Middle frontal gyrus (tissue), 1 donor: Measurements from ENCODE around the gene VPS13C.

ENCODE experiments used
- DNase-seq: peaks from one replicate; pipeline ENCODE4 v3.0.0-alpha.2; 2015; ENCODE audit warnings: low spot score; ENCODE audit errors: extremely low spot score

The VPS13C gene

GRCh38 chr15:61869656-61870055 lies 190.6 kb downstream of the VPS13C start:
- no peak for DNase-seq

GRCh38 chr15:61861962-61862361 lies 198.3 kb downstream of the VPS13C start:
- DNase-seq, result no peak

GRCh38 chr15:61857169-61857829 lies 202.9 kb downstream of the VPS13C start:
- no peak for DNase-seq

GRCh38 chr15:61856295-61856694 lies 204.0 kb downstream of the VPS13C start:
- no peak for DNase-seq

GRCh38 chr15:61853195-61853594 lies 207.1 kb downstream of the VPS13C start:
- DNase-seq, result no peak

GRCh38 chr15:61851955-61852354 lies 208.3 kb downstream of the VPS13C start:
- no peak for DNase-seq

- no peak for DNase-seq
Observed at GRCh38 chr15:61849447-61849846, 210.8 kb downstream of the VPS13C start.

GRCh38 chr15:61841466-61841865 lies 218.8 kb downstream of the VPS13C start:
- no peak for DNase-seq

- DNase-seq, result no peak
Observed at GRCh38 chr15:61840090-61840489, 220.2 kb downstream of the VPS13C start.

GRCh38 chr15:61839546-61839945 lies 220.7 kb downstream of the VPS13C start:
- no peak for DNase-seq

- DNase-seq, result peak; percentile 36
Observed at GRCh38 chr15:61835496-61836106, 224.6 kb downstream of the VPS13C start.

GRCh38 chr15:61835029-61835428 lies 225.2 kb downstream of the VPS13C start:
- no peak for DNase-seq

- peak; percentile 69 for DNase-seq
Observed at GRCh38 chr15:61834076-61834697, 226.1 kb downstream of the VPS13C start.

- no peak for DNase-seq
Observed at GRCh38 chr15:61832223-61832622, 228.0 kb downstream of the VPS13C start.

- no peak for DNase-seq
Observed at GRCh38 chr15:61831505-61831921, 228.7 kb downstream of the VPS13C start.

GRCh38 chr15:61830536-61831330 lies 229.5 kb downstream of the VPS13C start:
- no peak for DNase-seq

- no peak for DNase-seq
Observed at GRCh38 chr15:61829514-61829889, 230.7 kb downstream of the VPS13C start.

GRCh38 chr15:61828860-61829513 lies 231.3 kb downstream of the VPS13C start:
- DNase-seq, result no peak

- DNase-seq, result no peak
Observed at GRCh38 chr15:61828008-61828407, 232.2 kb downstream of the VPS13C start.

GRCh38 chr15:61827131-61827530 lies 233.1 kb downstream of the VPS13C start:
- no peak for DNase-seq

GRCh38 chr15:61824291-61824690 lies 236.0 kb downstream of the VPS13C start:
- DNase-seq, result no peak
